ENCODE data around the gene GRIA3.

GRIA3 gene

GRCh38 chrX:123210252-123210651 lies 26.2 kb downstream of the GRIA3 start:
- Histone ChIP-seq H3K4me3 (ENCODE audit: low read depth, low read length) (no peak overlapping the region), H3K36me3 (ENCODE audit: control insufficient read depth in 1 of 2, insufficient read depth in 2 of 2, low read length in 2 of 2) (no peaks in the 10 kb centered on the region), H2BK5ac (ENCODE audit: low read depth, low read length, poor library complexity) (no peak overlapping the region), H3K27me3 (ENCODE audit: insufficient read depth, low read length) (no peaks in the 10 kb centered on the region), H3K14ac (ENCODE audit: low read length) (no peak overlapping the region), H3K79me2 (ENCODE audit: control insufficient read depth, insufficient read depth, low read length, poor library complexity) (no peaks in the 10 kb centered on the region), H4K12ac (ENCODE audit: low read depth, low read length) (no peak overlapping the region), H3K9ac (ENCODE audit: low read length) (no peak overlapping the region), H3K18ac (ENCODE audit: low read length) (no peak overlapping the region), H3K27ac (ENCODE audit: low read depth, low read length) (no peak overlapping the region), H2BK120ac (ENCODE audit: insufficient read depth, low read length, poor library complexity) (no peak overlapping the region), H3K4me2 (ENCODE audit: low read length) (no peak overlapping the region), H3K4me1 (ENCODE audit: control insufficient read depth in 1 of 2, insufficient read depth in 2 of 2, low read length in 2 of 2) (no peaks in the 10 kb centered on the region), H2AK5ac (ENCODE audit: low read length) (no peak overlapping the region), H3K9me3 (ENCODE audit: insufficient read depth, low read depth, low read length) (no peaks in the 10 kb centered on the region), H4K91ac (ENCODE audit: low read depth, low read length) (no peak overlapping the region), H3K4ac (ENCODE audit: low read depth, low read length) (no peak overlapping the region), H3K23ac (ENCODE audit: low read length) (no peak overlapping the region), H4K8ac (ENCODE audit: low read depth, low read length) (no peak overlapping the region), H3K79me1 (ENCODE audit: low read length) (no peaks in the 10 kb centered on the region), H2BK12ac (ENCODE audit: low read length) (no peak overlapping the region), H2AFZ (ENCODE audit: insufficient read depth, low read length, poor library complexity) (no peak overlapping the region)
- no peak for DNase-seq

- Histone ChIP-seq H3K14ac (ENCODE audit: low read length) (no peak overlapping the region), H3K36me3 (ENCODE audit: control insufficient read depth in 1 of 2, insufficient read depth in 2 of 2, low read length in 2 of 2) (no peaks in the 10 kb centered on the region), H2AK5ac (ENCODE audit: low read length) (no peak overlapping the region), H4K8ac (ENCODE audit: low read depth, low read length) (no peak overlapping the region), H2BK12ac (ENCODE audit: low read length) (no peak overlapping the region), H3K27ac (ENCODE audit: low read depth, low read length) (no peak overlapping the region), H4K12ac (ENCODE audit: low read depth, low read length) (no peak overlapping the region), H2BK120ac (ENCODE audit: insufficient read depth, low read length, poor library complexity) (no peak overlapping the region), H3K4me2 (ENCODE audit: low read length) (no peak overlapping the region), H3K79me2 (ENCODE audit: control insufficient read depth, insufficient read depth, low read length, poor library complexity) (no peaks in the 10 kb centered on the region), H3K4me1 (ENCODE audit: control insufficient read depth in 1 of 2, insufficient read depth in 2 of 2, low read length in 2 of 2) (no peaks in the 10 kb centered on the region), H2BK5ac (ENCODE audit: low read depth, low read length, poor library complexity) (no peak overlapping the region), H2AFZ (ENCODE audit: insufficient read depth, low read length, poor library complexity) (no peak overlapping the region), H3K9me3 (ENCODE audit: insufficient read depth, low read depth, low read length) (no peaks in the 10 kb centered on the region), H3K23ac (ENCODE audit: low read length) (no peak overlapping the region), H3K4me3 (ENCODE audit: low read depth, low read length) (no peak overlapping the region), H4K91ac (ENCODE audit: low read depth, low read length) (no peak overlapping the region), H3K9ac (ENCODE audit: low read length) (no peak overlapping the region), H3K18ac (ENCODE audit: low read length) (no peak overlapping the region), H3K4ac (ENCODE audit: low read depth, low read length) (no peak overlapping the region), H3K27me3 (ENCODE audit: insufficient read depth, low read length) (no peaks in the 10 kb centered on the region), H3K79me1 (ENCODE audit: low read length) (no peaks in the 10 kb centered on the region)
- WGBS (ENCODE audit: extremely low coverage, insufficient coverage, insufficient read length): no CpG with 5 or more reads among the region's 7 CpGs
- no peak for DNase-seq
Measured at GRCh38 chrX:123215397-123216089, 31.5 kb downstream of the GRIA3 start.

- Histone ChIP-seq H2AK5ac (ENCODE audit: low read length) (no peak overlapping the region), H3K4ac (ENCODE audit: low read depth, low read length) (no peak overlapping the region), H4K12ac (ENCODE audit: low read depth, low read length) (no peak overlapping the region), H3K4me2 (ENCODE audit: low read length) (no peak overlapping the region), H4K91ac (ENCODE audit: low read depth, low read length) (no peak overlapping the region), H3K23ac (ENCODE audit: low read length) (no peak overlapping the region), H3K14ac (ENCODE audit: low read length) (no peak overlapping the region), H3K9me3 (ENCODE audit: insufficient read depth, low read depth, low read length) (no peaks in the 10 kb centered on the region), H2BK12ac (ENCODE audit: low read length) (no peak overlapping the region), H3K36me3 (ENCODE audit: control insufficient read depth in 1 of 2, insufficient read depth in 2 of 2, low read length in 2 of 2) (no peaks in the 10 kb centered on the region), H2BK5ac (ENCODE audit: low read depth, low read length, poor library complexity) (no peak overlapping the region), H4K8ac (ENCODE audit: low read depth, low read length) (no peak overlapping the region), H3K9ac (ENCODE audit: low read length) (no peak overlapping the region), H3K18ac (ENCODE audit: low read length) (no peak overlapping the region), H3K4me3 (ENCODE audit: low read depth, low read length) (no peak overlapping the region), H3K27ac (ENCODE audit: low read depth, low read length) (no peak overlapping the region), H3K79me1 (ENCODE audit: low read length) (no peaks in the 10 kb centered on the region), H2BK120ac (ENCODE audit: insufficient read depth, low read length, poor library complexity) (no peak overlapping the region), H2AFZ (ENCODE audit: insufficient read depth, low read length, poor library complexity) (no peak overlapping the region), H3K4me1 (ENCODE audit: control insufficient read depth in 1 of 2, insufficient read depth in 2 of 2, low read length in 2 of 2) (no peaks in the 10 kb centered on the region), H3K79me2 (ENCODE audit: control insufficient read depth, insufficient read depth, low read length, poor library complexity) (no peaks in the 10 kb centered on the region), H3K27me3 (ENCODE audit: insufficient read depth, low read length) (no peaks in the 10 kb centered on the region)
- no peak for DNase-seq
- no CpG with 5 or more reads among the region's 2 CpGs for WGBS (ENCODE audit: extremely low coverage, insufficient coverage, insufficient read length)
Measured at GRCh38 chrX:123217077-123217476, 33.0 kb downstream of the GRIA3 start.

GRCh38 chrX:123217728-123218127 lies 33.6 kb downstream of the GRIA3 start:
- no CpG with 5 or more reads among the region's 2 CpGs for WGBS (ENCODE audit: extremely low coverage, insufficient coverage, insufficient read length)
- Histone ChIP-seq H3K14ac (ENCODE audit: low read length) (no peak overlapping the region), H2BK12ac (ENCODE audit: low read length) (no peak overlapping the region), H4K8ac (ENCODE audit: low read depth, low read length) (no peak overlapping the region), H2AK5ac (ENCODE audit: low read length) (no peak overlapping the region), H3K27ac (ENCODE audit: low read depth, low read length) (no peak overlapping the region), H3K9me3 (ENCODE audit: insufficient read depth, low read depth, low read length) (no peaks in the 10 kb centered on the region), H2BK120ac (ENCODE audit: insufficient read depth, low read length, poor library complexity) (no peak overlapping the region), H3K4me3 (ENCODE audit: low read depth, low read length) (no peak overlapping the region), H3K79me2 (ENCODE audit: control insufficient read depth, insufficient read depth, low read length, poor library complexity) (no peaks in the 10 kb centered on the region), H2BK5ac (ENCODE audit: low read depth, low read length, poor library complexity) (no peak overlapping the region), H3K27me3 (ENCODE audit: insufficient read depth, low read length) (no peaks in the 10 kb centered on the region), H4K91ac (ENCODE audit: low read depth, low read length) (no peak overlapping the region), H3K36me3 (ENCODE audit: control insufficient read depth in 1 of 2, insufficient read depth in 2 of 2, low read length in 2 of 2) (no peaks in the 10 kb centered on the region), H3K9ac (ENCODE audit: low read length) (no peak overlapping the region), H3K4me2 (ENCODE audit: low read length) (no peak overlapping the region), H3K18ac (ENCODE audit: low read length) (no peak overlapping the region), H3K79me1 (ENCODE audit: low read length) (no peaks in the 10 kb centered on the region), H3K4ac (ENCODE audit: low read depth, low read length) (no peak overlapping the region), H3K23ac (ENCODE audit: low read length) (no peak overlapping the region), H3K4me1 (ENCODE audit: control insufficient read depth in 1 of 2, insufficient read depth in 2 of 2, low read length in 2 of 2) (no peaks in the 10 kb centered on the region), H4K12ac (ENCODE audit: low read depth, low read length) (no peak overlapping the region), H2AFZ (ENCODE audit: insufficient read depth, low read length, poor library complexity) (no peak overlapping the region)
- DNase-seq: no peak
